Measurements from ENCODE around the gene SND1.

DNA sequence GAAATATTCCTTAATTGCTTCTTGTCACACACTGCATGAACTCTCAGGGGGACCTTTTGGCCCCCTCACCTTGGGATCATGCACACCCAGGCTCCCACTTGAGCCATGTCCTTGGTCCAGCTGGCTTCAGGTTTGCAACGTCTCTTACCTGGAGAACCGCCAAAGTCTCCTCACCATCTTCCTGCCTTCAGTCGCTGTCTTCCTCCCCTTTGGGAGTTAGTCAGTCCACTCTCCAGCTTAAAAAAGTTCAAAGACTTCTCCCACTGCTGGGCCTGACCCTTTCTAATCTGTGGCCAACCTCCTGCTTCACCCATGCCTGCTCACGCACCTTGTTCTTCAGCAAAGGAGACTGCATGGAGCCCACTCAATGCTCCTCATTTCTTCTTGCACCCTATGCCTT, 461.8 kb downstream of the SND1 start:
- TF ChIP-seq RAD21 (IDR thresholded peaks at IDR 0.05): no peak
- TF ChIP-seq, protein P1, sequence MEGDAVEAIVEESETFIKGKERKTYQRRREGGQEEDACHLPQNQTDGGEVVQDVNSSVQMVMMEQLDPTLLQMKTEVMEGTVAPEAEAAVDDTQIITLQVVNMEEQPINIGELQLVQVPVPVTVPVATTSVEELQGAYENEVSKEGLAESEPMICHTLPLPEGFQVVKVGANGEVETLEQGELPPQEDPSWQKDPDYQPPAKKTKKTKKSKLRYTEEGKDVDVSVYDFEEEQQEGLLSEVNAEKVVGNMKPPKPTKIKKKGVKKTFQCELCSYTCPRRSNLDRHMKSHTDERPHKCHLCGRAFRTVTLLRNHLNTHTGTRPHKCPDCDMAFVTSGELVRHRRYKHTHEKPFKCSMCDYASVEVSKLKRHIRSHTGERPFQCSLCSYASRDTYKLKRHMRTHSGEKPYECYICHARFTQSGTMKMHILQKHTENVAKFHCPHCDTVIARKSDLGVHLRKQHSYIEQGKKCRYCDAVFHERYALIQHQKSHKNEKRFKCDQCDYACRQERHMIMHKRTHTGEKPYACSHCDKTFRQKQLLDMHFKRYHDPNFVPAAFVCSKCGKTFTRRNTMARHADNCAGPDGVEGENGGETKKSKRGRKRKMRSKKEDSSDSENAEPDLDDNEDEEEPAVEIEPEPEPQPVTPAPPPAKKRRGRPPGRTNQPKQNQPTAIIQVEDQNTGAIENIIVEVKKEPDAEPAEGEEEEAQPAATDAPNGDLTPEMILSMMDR (IDR thresholded peaks at IDR 0.05; ENCODE audit: low read depth, low read length, missing input control): no peak
- no peak for TF ChIP-seq FOXA1 (IDR thresholded peaks at IDR 0.05)
- TF ChIP-seq TAF1 (conservative IDR thresholded peaks at IDR 0.05): no peak
- TF ChIP-seq RXRA (IDR thresholded peaks at IDR 0.05): no peak
- TF ChIP-seq, protein P2, sequence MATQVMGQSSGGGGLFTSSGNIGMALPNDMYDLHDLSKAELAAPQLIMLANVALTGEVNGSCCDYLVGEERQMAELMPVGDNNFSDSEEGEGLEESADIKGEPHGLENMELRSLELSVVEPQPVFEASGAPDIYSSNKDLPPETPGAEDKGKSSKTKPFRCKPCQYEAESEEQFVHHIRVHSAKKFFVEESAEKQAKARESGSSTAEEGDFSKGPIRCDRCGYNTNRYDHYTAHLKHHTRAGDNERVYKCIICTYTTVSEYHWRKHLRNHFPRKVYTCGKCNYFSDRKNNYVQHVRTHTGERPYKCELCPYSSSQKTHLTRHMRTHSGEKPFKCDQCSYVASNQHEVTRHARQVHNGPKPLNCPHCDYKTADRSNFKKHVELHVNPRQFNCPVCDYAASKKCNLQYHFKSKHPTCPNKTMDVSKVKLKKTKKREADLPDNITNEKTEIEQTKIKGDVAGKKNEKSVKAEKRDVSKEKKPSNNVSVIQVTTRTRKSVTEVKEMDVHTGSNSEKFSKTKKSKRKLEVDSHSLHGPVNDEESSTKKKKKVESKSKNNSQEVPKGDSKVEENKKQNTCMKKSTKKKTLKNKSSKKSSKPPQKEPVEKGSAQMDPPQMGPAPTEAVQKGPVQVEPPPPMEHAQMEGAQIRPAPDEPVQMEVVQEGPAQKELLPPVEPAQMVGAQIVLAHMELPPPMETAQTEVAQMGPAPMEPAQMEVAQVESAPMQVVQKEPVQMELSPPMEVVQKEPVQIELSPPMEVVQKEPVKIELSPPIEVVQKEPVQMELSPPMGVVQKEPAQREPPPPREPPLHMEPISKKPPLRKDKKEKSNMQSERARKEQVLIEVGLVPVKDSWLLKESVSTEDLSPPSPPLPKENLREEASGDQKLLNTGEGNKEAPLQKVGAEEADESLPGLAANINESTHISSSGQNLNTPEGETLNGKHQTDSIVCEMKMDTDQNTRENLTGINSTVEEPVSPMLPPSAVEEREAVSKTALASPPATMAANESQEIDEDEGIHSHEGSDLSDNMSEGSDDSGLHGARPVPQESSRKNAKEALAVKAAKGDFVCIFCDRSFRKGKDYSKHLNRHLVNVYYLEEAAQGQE (IDR thresholded peaks at IDR 0.05): no peak

All from liver (tissue), 3 donors.